Measurements from ENCODE around the gene SPACA4.

SPACA4 gene

DNA sequence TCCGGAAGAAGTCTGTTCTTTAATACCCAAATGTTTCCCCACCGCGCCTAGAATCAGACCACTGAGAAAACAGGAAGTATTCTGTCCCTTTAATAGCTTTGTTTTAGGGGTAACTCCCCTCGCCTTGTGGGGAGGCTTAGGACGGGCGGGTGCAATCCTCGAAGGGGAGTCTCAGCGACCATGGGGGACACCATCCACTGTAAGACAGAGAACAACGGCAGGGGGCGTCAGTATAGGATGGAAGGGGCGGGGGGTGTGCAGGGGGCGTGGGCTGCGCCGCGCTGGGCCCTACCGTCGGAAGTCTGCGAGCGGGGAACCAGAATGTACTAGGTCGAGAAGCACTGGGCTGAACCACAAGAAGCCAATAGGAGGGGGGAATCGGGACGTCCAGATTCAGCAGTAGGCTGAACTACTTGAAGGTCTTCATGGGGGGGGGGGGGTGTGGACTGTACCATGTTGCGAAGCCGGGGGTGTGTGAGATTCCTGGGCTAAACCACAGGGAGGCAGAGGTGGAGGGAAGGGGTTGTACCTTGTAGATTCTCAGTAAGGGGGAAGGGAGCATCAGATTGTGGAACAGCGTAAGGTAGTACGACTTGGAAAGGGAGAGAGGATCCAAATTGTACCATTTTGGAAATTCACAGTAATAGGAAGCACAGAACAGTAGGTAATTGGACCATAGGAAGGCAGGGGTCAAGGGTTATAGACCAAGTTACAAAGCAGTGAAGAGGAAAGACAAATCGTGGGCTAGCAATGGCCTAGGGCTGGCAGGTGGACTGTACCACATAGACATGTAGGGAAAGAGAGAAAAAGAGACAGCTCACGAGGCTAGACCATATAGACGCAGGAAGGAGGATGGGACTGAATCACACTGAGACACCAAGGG is 31.6 kb downstream of the SPACA4 start:
- DNase-seq, result peak; percentile 86 to 91
- TF ChIP-seq POLR2A (IDR thresholded peaks at IDR 0.05; ENCODE audit: low read length) (no peak), GATA1 (IDR thresholded peaks at IDR 0.05; ENCODE audit: low read depth, low read length) (no peak)

GRCh38 chr19:48638831-48639381 is 32.4 kb downstream of the SPACA4 start:
- no peak for TF ChIP-seq POLR2A (IDR thresholded peaks at IDR 0.05; ENCODE audit: low read length)
- no peak for TF ChIP-seq GATA1 (IDR thresholded peaks at IDR 0.05; ENCODE audit: low read depth, low read length)
- DNase-seq, result no peak

GRCh38 chr19:48639483-48640375 is 33.2 kb downstream of the SPACA4 start:
- DNase-seq, result no peak
- TF ChIP-seq GATA1 (IDR thresholded peaks at IDR 0.05; ENCODE audit: low read depth, low read length), result no peak
- no peak for TF ChIP-seq POLR2A (IDR thresholded peaks at IDR 0.05; ENCODE audit: low read length)

GRCh38 chr19:48641850-48642249 is 35.3 kb downstream of the SPACA4 start:
- TF ChIP-seq POLR2A (IDR thresholded peaks at IDR 0.05; ENCODE audit: low read length), result no peak
- no peak for DNase-seq

DNA sequence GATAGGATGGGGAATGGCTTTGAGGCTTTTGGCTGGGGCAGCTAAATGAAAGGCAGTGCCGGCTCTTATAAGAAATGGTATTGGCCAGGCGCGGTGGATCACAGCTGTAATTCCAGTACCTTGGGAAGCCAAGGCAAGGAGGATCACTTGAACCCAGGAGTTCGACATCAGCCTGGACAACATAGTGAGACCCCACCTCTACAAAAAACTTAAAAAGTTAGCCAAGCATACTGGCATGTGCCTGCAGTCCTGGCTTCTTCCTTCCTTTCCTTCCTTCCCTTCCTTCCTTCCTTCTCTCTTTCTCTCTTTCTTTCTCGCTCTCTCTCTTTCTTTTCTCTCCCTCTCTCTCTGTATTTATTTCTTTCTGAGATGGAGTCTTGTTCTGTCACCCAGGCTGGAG is 36.3 kb downstream of the SPACA4 start:
- no peak for DNase-seq
- TF ChIP-seq POLR2A (IDR thresholded peaks at IDR 0.05; ENCODE audit: low read length), result no peak
- no peak for TF ChIP-seq GATA1 (IDR thresholded peaks at IDR 0.05; ENCODE audit: low read depth, low read length)

GRCh38 chr19:48644355-48644754 is 37.8 kb downstream of the SPACA4 start:
- TF ChIP-seq POLR2A (IDR thresholded peaks at IDR 0.05; ENCODE audit: low read length) (no peak), GATA1 (IDR thresholded peaks at IDR 0.05; ENCODE audit: low read depth, low read length) (no peak)
- DNase-seq, result no peak

DNA sequence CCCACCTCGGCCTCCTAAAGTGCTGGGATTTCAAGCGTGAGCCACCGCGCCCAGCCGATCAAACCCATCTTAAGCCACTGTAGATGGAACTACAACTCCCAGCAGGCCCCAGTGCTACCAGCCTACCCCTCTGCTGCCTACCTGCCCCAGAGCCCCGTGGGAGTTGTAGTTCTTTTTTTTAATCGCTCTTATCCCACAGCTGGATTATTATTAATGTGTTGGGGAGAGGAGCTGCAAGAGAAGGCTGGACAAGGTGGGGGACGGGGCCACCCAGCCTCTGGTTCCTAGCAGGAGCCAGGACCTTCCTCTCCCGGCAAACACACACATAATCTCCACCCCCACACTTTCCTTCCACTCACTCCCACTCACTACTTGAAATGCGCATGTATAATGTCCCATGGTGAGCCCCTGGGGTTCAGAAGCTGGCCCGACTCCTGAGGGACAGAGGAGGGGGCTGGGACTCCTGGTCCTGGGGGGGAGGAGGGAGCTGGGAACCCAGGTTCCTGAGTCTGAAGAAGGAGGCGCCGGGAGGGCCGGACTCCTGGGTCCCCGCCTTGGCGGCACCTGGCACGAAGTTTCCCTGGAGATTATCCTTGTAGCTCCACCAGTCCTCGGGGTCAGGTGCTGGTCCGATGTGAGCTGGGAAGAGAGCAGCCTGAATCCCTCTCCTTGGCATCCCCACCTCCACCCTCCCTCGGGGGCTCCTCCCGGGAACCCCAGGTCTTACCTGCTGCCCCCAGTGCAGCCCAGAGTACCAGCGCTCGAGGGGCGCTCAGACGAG is 38.5 kb downstream of the SPACA4 start:
- TF ChIP-seq POLR2A (IDR thresholded peaks at IDR 0.05; ENCODE audit: low read length) (no peak), GATA1 (IDR thresholded peaks at IDR 0.05; ENCODE audit: low read depth, low read length) (no peak)
- DNase-seq, result peak; percentile 83 to 88

DNA sequence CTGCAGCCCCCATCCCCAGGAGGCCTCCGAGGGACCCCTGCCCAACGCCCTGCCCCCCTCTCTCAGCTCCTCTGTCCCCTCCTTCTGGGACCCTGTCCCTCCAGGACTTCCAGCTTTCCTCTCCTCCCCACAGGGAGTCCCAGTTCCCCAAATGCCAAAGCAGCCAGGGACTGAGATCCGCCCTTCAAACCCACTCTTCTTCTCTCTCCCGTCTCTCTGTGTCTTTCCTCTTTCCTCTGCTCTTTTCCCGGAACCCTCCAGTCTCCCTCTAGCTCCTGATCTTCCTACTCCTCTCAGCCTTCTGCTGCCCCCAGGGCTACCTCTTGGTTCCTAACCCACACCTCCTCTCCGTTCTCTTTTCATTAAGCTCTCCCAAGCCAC is 39.1 kb downstream of the SPACA4 start:
- TF ChIP-seq GATA1 (IDR thresholded peaks at IDR 0.05; ENCODE audit: low read depth, low read length) (no peak), POLR2A (IDR thresholded peaks at IDR 0.05; ENCODE audit: low read length) (no peak)
- no peak for DNase-seq

DNA sequence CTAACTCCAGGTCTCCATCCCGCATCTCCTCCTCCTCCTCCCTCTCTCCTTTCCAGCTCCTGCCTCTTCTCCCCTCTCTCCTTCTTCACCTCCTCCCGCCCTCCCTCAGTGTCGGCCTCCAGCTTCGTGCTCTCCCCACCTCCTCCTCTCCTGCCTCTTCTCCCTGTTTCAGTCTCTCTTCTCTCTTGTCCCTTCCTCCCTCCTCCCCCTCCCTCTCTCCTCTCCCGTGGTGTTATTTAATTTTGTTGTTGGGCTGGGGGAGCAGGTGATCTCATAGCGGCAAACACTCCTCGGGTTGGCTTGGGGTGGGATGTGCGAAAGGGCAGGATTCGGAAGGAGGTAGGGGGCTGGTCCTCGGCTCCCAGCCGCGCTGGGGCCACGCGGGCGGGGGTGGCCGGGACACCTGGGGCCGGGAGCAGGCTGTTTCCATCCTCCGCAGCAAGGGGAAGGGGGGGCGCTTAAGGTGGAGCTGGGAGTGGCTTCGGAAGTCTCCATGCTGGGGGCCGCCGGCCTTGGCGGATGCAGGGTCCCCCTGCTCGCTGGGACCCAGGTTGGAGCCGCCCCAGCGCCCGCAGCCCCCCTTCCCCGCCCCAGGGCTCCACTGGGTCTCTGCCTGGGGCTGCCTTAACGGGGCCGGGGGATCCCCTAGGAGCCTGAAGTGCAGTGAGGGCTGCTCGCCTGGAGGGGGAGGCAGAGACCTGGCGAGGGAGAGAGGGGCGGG is 39.6 kb downstream of the SPACA4 start, which contains the start of gene CA11:
Gene CA11, minus strand, starts transcription at position 187 of the 721 bp plus-strand sequence. CDS start 555 bp downstream, outside the sequence.
- DNase-seq, result peak; percentile 80 to 86
- TF ChIP-seq GATA1 (IDR thresholded peaks at IDR 0.05; ENCODE audit: low read depth, low read length), result no peak
- TF ChIP-seq POLR2A (IDR thresholded peaks at IDR 0.05; ENCODE audit: low read length), result no peak

- DNase-seq, result no peak
- no peak for TF ChIP-seq GATA1 (IDR thresholded peaks at IDR 0.05; ENCODE audit: low read depth, low read length)
- no peak for TF ChIP-seq POLR2A (IDR thresholded peaks at IDR 0.05; ENCODE audit: low read length)
Measured at GRCh38 chr19:48646722-48647216, 40.2 kb downstream of the SPACA4 start.

GRCh38 chr19:48648134-48648533 is 41.6 kb downstream of the SPACA4 start:
- no peak for DNase-seq
- TF ChIP-seq GATA1 (IDR thresholded peaks at IDR 0.05; ENCODE audit: low read depth, low read length) (no peak), POLR2A (IDR thresholded peaks at IDR 0.05; ENCODE audit: low read length) (no peak)

GRCh38 chr19:48650974-48651682 is 44.6 kb downstream of the SPACA4 start:
- DNase-seq, result no peak
- TF ChIP-seq POLR2A (IDR thresholded peaks at IDR 0.05; ENCODE audit: low read length) (no peak), GATA1 (IDR thresholded peaks at IDR 0.05; ENCODE audit: low read depth, low read length) (no peak)
